ENCODE results near the gene SP140.
A peak's percentile ranks its signal among the peaks of the same experiment; 100 is the strongest.
"Not testable (repeated sequence)": the region's sequence is repeated elsewhere in the genome, so short reads cannot be mapped to it uniquely, and the experiment has no call there.

SP140 gene

DNA sequence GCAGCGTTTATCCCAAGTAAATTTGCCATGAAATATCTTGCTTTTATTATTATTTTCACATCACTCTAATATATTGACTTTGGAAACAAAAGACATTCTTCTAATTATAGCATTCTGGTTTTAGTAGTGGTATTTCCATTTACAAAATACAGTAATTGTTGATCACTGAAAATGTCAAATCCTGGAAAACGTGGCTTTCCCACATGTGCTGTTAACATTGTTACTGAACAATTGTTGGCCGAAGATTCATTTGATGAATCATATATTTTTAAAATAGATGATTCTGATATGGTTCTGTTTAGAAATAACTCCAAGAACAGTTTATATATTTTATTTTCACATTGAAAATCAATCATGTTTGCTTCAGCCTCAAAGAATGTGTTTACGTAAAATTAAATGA lies 32.9 kb downstream of the SP140 start:
- no peaks in the 10 kb centered on the region for H3K27me3 ChIP-seq (ENCODE audit: insufficient read depth, low read length)
- no peak overlapping the region for H3K4me2 ChIP-seq (ENCODE audit: low read length)
- H3K36me3 ChIP-seq (ENCODE audit: control insufficient read depth in 1 of 2, insufficient read depth in 2 of 2, low read length in 2 of 2): no peaks in the 10 kb centered on the region
- H4K8ac ChIP-seq (ENCODE audit: low read depth, low read length): no peak overlapping the region
- no peak overlapping the region for H4K12ac ChIP-seq (ENCODE audit: low read depth, low read length)
- DNase-seq: no peak
- H2BK120ac ChIP-seq (ENCODE audit: insufficient read depth, low read length, poor library complexity): no peak overlapping the region
- H3K27ac ChIP-seq (ENCODE audit: low read depth, low read length): no peak overlapping the region
- no peak overlapping the region for H4K91ac ChIP-seq (ENCODE audit: low read depth, low read length)
- no peak overlapping the region for H2AFZ ChIP-seq (ENCODE audit: insufficient read depth, low read length, poor library complexity)
- H2BK5ac ChIP-seq (ENCODE audit: low read depth, low read length, poor library complexity): no peak overlapping the region
- H3K14ac ChIP-seq (ENCODE audit: low read length): no peak overlapping the region
- H3K79me2 ChIP-seq (ENCODE audit: control insufficient read depth, insufficient read depth, low read length, poor library complexity): no peaks in the 10 kb centered on the region
- no peak overlapping the region for H3K4me3 ChIP-seq (ENCODE audit: low read depth, low read length)
- no peak overlapping the region for H3K4ac ChIP-seq (ENCODE audit: low read depth, low read length)
- no peaks in the 10 kb centered on the region for H3K79me1 ChIP-seq (ENCODE audit: low read length)
- no peaks in the 10 kb centered on the region for H3K4me1 ChIP-seq (ENCODE audit: control insufficient read depth in 1 of 2, insufficient read depth in 2 of 2, low read length in 2 of 2)
- H2BK12ac ChIP-seq (ENCODE audit: low read length): no peak overlapping the region
- no peak overlapping the region for H3K18ac ChIP-seq (ENCODE audit: low read length)
- no peak overlapping the region for H3K9ac ChIP-seq (ENCODE audit: low read length)
- H2AK5ac ChIP-seq (ENCODE audit: low read length): no peak overlapping the region
- H3K23ac ChIP-seq (ENCODE audit: low read length): no peak overlapping the region
- WGBS (ENCODE audit: extremely low coverage, insufficient coverage, insufficient read length): no CpG with 5 or more reads among the region's 4 CpGs
- H3K9me3 ChIP-seq (ENCODE audit: insufficient read depth, low read depth, low read length): no peaks in the 10 kb centered on the region

GRCh38 chr2:230262246-230262645 lies 36.7 kb downstream of the SP140 start:
- no CpG with 5 or more reads among the region's 5 CpGs for WGBS (ENCODE audit: extremely low coverage, insufficient coverage, insufficient read length)
- DNase-seq: no peak
- H3K23ac ChIP-seq (ENCODE audit: low read length): no peak overlapping the region
- no peak overlapping the region for H3K4me3 ChIP-seq (ENCODE audit: low read depth, low read length)
- no peaks in the 10 kb centered on the region for H3K36me3 ChIP-seq (ENCODE audit: control insufficient read depth in 1 of 2, insufficient read depth in 2 of 2, low read length in 2 of 2)
- H2BK12ac ChIP-seq (ENCODE audit: low read length): no peak overlapping the region
- peaks cover 6 to 10% of the 10 kb centered on the region in 2 experiments for H3K4me1 ChIP-seq (ENCODE audit: control insufficient read depth in 1 of 2, insufficient read depth in 2 of 2, low read length in 2 of 2)
- no peaks in the 10 kb centered on the region for H3K79me1 ChIP-seq (ENCODE audit: low read length)
- H3K4me2 ChIP-seq (ENCODE audit: low read length): no peak overlapping the region
- no peak overlapping the region for H2BK5ac ChIP-seq (ENCODE audit: low read depth, low read length, poor library complexity)
- no peak overlapping the region for H3K4ac ChIP-seq (ENCODE audit: low read depth, low read length)
- H4K12ac ChIP-seq (ENCODE audit: low read depth, low read length): no peak overlapping the region
- no peak overlapping the region for H2AFZ ChIP-seq (ENCODE audit: insufficient read depth, low read length, poor library complexity)
- no peak overlapping the region for H4K91ac ChIP-seq (ENCODE audit: low read depth, low read length)
- no peak overlapping the region for H3K18ac ChIP-seq (ENCODE audit: low read length)
- H3K9ac ChIP-seq (ENCODE audit: low read length): no peak overlapping the region
- H3K14ac ChIP-seq (ENCODE audit: low read length): no peak overlapping the region
- H3K27ac ChIP-seq (ENCODE audit: low read depth, low read length): no peak overlapping the region
- H3K79me2 ChIP-seq (ENCODE audit: control insufficient read depth, insufficient read depth, low read length, poor library complexity): no peaks in the 10 kb centered on the region
- H3K9me3 ChIP-seq (ENCODE audit: insufficient read depth, low read depth, low read length): no peaks in the 10 kb centered on the region
- H2BK120ac ChIP-seq (ENCODE audit: insufficient read depth, low read length, poor library complexity): no peak overlapping the region
- H3K27me3 ChIP-seq (ENCODE audit: insufficient read depth, low read length): no peaks in the 10 kb centered on the region
- no peak overlapping the region for H4K8ac ChIP-seq (ENCODE audit: low read depth, low read length)
- no peak overlapping the region for H2AK5ac ChIP-seq (ENCODE audit: low read length)

DNA sequence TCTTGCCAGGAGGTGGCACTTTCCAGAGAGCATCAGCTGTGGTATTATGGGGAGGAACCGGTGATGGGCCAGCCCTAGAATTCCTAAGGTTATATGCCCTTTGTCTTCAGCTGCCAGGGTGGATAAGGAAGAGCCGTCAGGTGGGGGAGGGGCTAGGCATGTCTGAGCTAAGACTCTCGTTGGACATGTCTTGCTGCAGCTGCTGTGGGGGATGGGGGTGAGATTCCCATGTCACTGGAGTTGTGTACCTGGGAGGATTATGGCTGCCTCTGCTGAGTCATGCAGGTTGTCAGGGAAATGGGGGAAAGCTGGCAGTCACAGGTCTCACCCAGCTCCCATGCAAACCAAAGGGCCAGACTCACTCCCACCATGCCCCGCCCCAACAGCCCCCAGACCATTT lies 39.4 kb downstream of the SP140 start:
- H3K79me2 ChIP-seq (ENCODE audit: control insufficient read depth, insufficient read depth, low read length, poor library complexity); H3K36me3 ChIP-seq (ENCODE audit: control insufficient read depth in 1 of 2, insufficient read depth in 2 of 2, low read length in 2 of 2); H3K4me2 ChIP-seq (ENCODE audit: low read length); H2BK5ac ChIP-seq (ENCODE audit: low read depth, low read length, poor library complexity); H3K9me3 ChIP-seq (ENCODE audit: insufficient read depth, low read depth, low read length); H3K4me3 ChIP-seq (ENCODE audit: low read depth, low read length); H3K18ac ChIP-seq (ENCODE audit: low read length); H3K14ac ChIP-seq (ENCODE audit: low read length); H2AFZ ChIP-seq (ENCODE audit: insufficient read depth, low read length, poor library complexity); H3K27me3 ChIP-seq (ENCODE audit: insufficient read depth, low read length); H3K4ac ChIP-seq (ENCODE audit: low read depth, low read length); H3K9ac ChIP-seq (ENCODE audit: low read length); H3K79me1 ChIP-seq (ENCODE audit: low read length); H2BK12ac ChIP-seq (ENCODE audit: low read length); H3K27ac ChIP-seq (ENCODE audit: low read depth, low read length); H2AK5ac ChIP-seq (ENCODE audit: low read length); H4K8ac ChIP-seq (ENCODE audit: low read depth, low read length); DNase-seq; H3K23ac ChIP-seq (ENCODE audit: low read length): not testable (repeated sequence)
- H2BK120ac ChIP-seq (ENCODE audit: insufficient read depth, low read length, poor library complexity): peak overlapping the region; percentile 63
- peak overlapping the region; percentile 50 for H4K91ac ChIP-seq (ENCODE audit: low read depth, low read length)
- no CpG with 5 or more reads among the region's 4 CpGs for WGBS (ENCODE audit: extremely low coverage, insufficient coverage, insufficient read length)
- peak overlapping the region; percentile 73 for H4K12ac ChIP-seq (ENCODE audit: low read depth, low read length)
- H3K4me1 ChIP-seq (ENCODE audit: control insufficient read depth in 1 of 2, insufficient read depth in 2 of 2, low read length in 2 of 2): peaks cover 6 to 10% of the 10 kb centered on the region in 2 experiments

- WGBS (ENCODE audit: extremely low coverage, insufficient coverage, insufficient read length): no CpG with 5 or more reads among the region's 4 CpGs
- H3K27me3 ChIP-seq (ENCODE audit: insufficient read depth, low read length): no peaks in the 10 kb centered on the region
These were observed 41.1 kb downstream of the SP140 start for GRCh38 chr2:230266638-230267037.

More at GRCh38 chr2:230266638-230267037, 41.1 kb downstream of the SP140 start:
- H3K79me1 ChIP-seq (ENCODE audit: low read length): no peaks in the 10 kb centered on the region
- no peak overlapping the region for H3K4me2 ChIP-seq (ENCODE audit: low read length)
- no peak overlapping the region for H3K9ac ChIP-seq (ENCODE audit: low read length)
- no peak overlapping the region for H2BK12ac ChIP-seq (ENCODE audit: low read length)
- no peak overlapping the region for H2AFZ ChIP-seq (ENCODE audit: insufficient read depth, low read length, poor library complexity)
- no peak overlapping the region for H3K18ac ChIP-seq (ENCODE audit: low read length)
- H4K12ac ChIP-seq (ENCODE audit: low read depth, low read length): no peak overlapping the region
- no peak overlapping the region for H4K91ac ChIP-seq (ENCODE audit: low read depth, low read length)
- no peak overlapping the region for H2BK5ac ChIP-seq (ENCODE audit: low read depth, low read length, poor library complexity)
- no peaks in the 10 kb centered on the region for H3K36me3 ChIP-seq (ENCODE audit: control insufficient read depth in 1 of 2, insufficient read depth in 2 of 2, low read length in 2 of 2)
- H3K4me3 ChIP-seq (ENCODE audit: low read depth, low read length): no peak overlapping the region
- DNase-seq: no peak
- H3K79me2 ChIP-seq (ENCODE audit: control insufficient read depth, insufficient read depth, low read length, poor library complexity): no peaks in the 10 kb centered on the region
- no peak overlapping the region for H2BK120ac ChIP-seq (ENCODE audit: insufficient read depth, low read length, poor library complexity)
- no peaks in the 10 kb centered on the region for H3K9me3 ChIP-seq (ENCODE audit: insufficient read depth, low read depth, low read length)
- no peak overlapping the region for H3K23ac ChIP-seq (ENCODE audit: low read length)
- no peak overlapping the region for H3K4ac ChIP-seq (ENCODE audit: low read depth, low read length)
- H3K14ac ChIP-seq (ENCODE audit: low read length): no peak overlapping the region
- H3K27ac ChIP-seq (ENCODE audit: low read depth, low read length): no peak overlapping the region
- H4K8ac ChIP-seq (ENCODE audit: low read depth, low read length): no peak overlapping the region
- peaks cover 6 to 10% of the 10 kb centered on the region in 2 experiments for H3K4me1 ChIP-seq (ENCODE audit: control insufficient read depth in 1 of 2, insufficient read depth in 2 of 2, low read length in 2 of 2)
- H2AK5ac ChIP-seq (ENCODE audit: low read length): no peak overlapping the region

All from trophoblast cell (in vitro differentiated cells and primary cell).